Measurements from ENCODE around the gene CEBPA.

The CEBPA gene

GRCh38 chr19:33270769-33271168 lies 31.6 kb downstream of the CEBPA start:
- no peak for DNase-seq

- no peak for DNase-seq
These were observed 33.3 kb downstream of the CEBPA start for GRCh38 chr19:33269016-33269415.

DNA sequence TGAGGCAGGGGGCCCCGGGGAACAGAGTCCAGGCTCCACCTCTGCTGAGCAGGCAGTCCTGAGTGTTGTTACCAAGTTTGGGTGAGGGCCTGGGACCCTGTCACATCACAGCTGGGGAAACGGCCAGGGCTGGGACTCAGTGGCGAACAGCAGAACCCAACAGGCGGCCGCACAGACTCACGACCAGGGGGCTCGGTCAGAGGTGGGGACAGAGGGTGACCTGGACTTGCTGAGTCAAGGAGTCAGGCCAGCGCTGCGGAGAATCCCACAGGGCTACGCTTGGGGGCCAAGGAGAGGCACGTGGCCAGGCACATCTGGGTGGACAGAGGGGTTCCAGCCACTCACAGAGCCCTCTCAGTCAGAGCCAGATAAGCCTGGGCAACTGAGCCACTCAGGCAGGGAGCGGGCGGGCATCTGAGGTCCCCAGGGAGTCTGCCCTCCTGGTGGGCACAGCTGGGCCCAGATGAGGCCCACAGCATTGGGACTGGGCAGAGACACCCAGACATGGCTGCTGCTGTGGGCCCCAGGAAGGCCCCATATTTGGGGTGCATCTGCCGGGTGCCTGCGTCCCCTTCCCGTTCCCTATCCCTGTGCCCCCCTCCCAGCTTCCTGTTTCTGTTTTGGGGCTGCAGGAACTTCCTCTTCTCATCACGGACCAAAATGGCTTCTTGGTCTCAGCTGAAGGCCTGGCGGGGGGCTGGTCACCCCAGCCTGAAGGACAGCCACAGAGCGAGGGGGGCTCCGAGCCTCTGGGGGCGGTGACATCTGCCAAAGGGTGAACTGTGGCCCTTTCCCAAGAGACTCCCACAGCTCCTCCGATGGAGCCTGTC lies 34.0 kb downstream of the CEBPA start:
- DNase-seq: peak; percentile 46

- DNase-seq: peak; percentile 70
These were observed 34.6 kb downstream of the CEBPA start for GRCh38 chr19:33267706-33268105.

GRCh38 chr19:33266974-33267484 lies 35.3 kb downstream of the CEBPA start:
- no peak for DNase-seq

DNA sequence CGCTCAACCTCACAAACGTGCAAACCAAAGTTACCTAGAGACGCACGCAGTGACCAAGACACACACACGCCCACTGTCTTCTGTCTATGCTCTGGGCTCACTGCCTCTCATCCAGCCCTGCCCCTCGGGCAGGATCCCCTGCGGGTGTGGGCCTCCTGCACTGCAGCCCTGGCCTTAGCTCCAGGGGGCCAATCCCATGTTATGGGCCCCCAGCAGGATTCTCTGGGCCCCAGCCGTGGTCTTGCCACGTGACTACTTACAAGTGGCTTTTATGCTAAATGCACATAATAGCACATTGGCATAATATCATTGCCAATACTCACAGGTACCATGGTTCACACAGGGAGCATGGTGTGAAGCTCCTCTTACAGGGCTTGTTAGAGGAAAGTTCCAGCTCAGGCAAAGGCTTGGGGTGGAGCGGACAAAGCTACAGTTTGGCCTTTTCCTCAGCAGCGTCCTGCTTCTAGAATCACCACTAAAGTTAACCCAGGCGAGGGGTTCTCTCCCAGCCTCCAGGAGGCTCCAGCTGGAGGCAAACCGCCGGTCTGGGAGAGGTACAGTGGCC lies 37.4 kb downstream of the CEBPA start:
- no peak for DNase-seq

GRCh38 chr19:33263325-33264023 lies 38.9 kb downstream of the CEBPA start:
- no peak for DNase-seq

- no peak for DNase-seq
These were observed 40.7 kb downstream of the CEBPA start for GRCh38 chr19:33261511-33262189.

- peak; percentile 63 for DNase-seq
These were observed 41.5 kb downstream of the CEBPA start for GRCh38 chr19:33260628-33261418.

GRCh38 chr19:33259539-33259938 lies 42.8 kb downstream of the CEBPA start:
- peak; percentile 88 for DNase-seq

DNA sequence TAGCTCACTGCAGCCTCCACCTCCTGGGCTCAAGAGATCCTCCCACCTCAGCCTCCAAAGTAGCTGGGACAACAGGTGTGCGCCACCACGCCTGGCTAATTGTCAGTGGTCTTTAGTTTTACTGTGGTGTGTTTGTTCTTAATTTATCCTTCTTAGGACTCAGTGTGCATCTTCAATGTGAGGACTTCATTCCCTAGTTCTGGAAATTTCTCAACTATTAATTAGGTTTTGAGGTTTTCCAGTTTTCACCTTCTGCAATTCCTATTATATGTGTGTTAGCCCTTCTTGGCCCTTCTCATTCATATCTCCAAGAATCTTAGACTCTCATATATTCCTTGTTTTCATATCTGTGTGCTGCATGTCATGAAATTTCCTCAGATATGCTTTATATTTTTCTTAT lies 44.5 kb downstream of the CEBPA start:
- DNase-seq: no peak

GRCh38 chr19:33256261-33256660 lies 46.1 kb downstream of the CEBPA start:
- no peak for DNase-seq

DNA sequence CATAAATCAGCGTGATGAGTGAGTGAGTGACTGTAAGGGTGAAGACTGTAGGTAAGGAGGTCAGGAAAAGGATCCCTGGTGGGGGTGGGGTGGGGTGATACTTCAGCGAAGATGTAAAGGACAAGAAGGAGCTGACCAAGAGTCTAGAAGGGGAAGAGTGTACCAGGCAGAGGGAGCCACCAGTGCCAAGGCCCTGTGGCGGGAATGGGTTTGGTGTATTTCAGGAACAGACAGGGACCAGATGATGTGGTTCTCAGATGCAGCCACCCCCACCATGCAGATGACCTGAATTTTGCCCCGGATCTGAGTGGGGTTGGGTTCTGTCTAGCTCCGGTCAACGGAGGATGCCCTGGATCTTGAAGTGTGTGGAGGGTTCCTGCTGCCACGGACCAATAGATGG lies 46.6 kb downstream of the CEBPA start:
- DNase-seq: no peak

GRCh38 chr19:33254245-33254824 lies 48.0 kb downstream of the CEBPA start:
- no peak for DNase-seq

GRCh38 chr19:33252971-33253370 lies 49.4 kb downstream of the CEBPA start:
- DNase-seq: peak; percentile 90

DNA sequence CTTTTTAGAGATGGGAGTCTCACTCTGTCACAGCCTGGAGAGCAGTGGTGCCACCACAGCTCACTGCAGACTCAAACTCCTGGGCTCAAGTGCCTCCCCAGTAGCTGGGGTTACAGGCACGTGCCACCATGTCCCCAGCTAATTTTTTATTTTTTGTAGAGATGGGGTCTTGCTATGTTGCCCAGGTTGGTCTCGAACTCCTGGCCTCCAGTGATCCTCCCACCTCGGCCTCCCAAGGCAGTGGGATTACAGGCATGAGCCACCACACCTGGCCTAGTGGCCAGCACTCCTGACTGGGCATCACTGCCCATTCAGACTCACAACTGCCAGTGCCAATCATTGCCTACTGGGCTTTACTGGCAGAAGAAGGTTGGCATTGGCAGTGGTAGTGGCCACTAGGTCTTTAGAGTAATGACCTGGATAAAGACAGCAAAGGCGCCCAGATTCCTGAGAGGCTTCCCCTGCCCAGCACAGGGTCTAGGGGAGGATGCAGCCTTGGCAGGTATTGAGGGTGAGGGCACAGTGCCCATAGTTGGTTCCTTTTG lies 49.8 kb downstream of the CEBPA start:
- DNase-seq: no peak

DNA sequence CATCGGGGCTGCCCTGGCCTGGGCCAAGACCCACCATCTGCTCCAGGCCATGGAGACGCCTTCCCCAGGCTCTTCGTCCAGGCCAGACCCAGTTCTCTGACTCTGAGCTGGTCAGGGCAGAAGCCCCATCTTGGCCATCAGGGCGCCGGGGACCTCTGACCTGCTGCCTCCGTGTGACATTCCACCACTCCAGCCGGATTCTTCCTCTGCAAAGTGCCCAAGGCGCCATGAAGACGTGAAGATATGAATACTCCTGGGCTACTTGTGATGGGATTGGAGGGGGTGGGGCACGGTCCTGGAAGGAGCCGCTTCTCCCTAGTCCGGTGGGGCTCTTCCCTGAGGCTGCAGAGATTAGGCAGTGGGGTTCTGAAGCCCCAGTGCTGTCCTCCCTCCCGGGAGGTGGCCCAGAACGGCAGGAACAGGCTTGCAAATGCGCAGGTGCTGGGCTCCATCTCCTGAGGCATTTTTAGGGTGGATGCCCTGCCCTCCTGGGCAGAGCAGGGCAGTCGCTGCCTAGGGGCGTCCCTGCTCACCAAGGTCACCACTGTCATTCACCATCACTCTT lies 50.7 kb downstream of the CEBPA start:
- DNase-seq: no peak

- no peak for DNase-seq
These were observed 51.3 kb downstream of the CEBPA start for GRCh38 chr19:33251076-33251475.

GRCh38 chr19:33250500-33250899 lies 51.8 kb downstream of the CEBPA start:
- DNase-seq: no peak
